ENCODE results near the gene ALK.

Gene ALK

GRCh38 chr2:29892585-29893259, 28.7 kb downstream of the ALK start:
- Histone ChIP-seq H3K4me3 (ENCODE audit: low read depth in 1 of 2, low read length in 2 of 2) (no peak overlapping the region), H4K20me1 (ENCODE audit: insufficient read depth, low read length) (no peaks in the 10 kb centered on the region), H3K36me3 (ENCODE audit: insufficient read depth, low read length) (no peaks in the 10 kb centered on the region), H3K79me2 (ENCODE audit: insufficient read depth, low read length) (no peaks in the 10 kb centered on the region), H3K4me1 (ENCODE audit: insufficient read depth, low read length) (no peaks in the 10 kb centered on the region), H3K4me2 (ENCODE audit: insufficient read depth, low read length) (no peak overlapping the region), H3K27me3 (ENCODE audit: insufficient read depth, low read length, poor library complexity) (peaks cover 5% of the 10 kb centered on the region), H3K9me3 (ENCODE audit: insufficient read depth, low read length, severe bottlenecking) (no peaks in the 10 kb centered on the region), H2AFZ (ENCODE audit: low read depth, low read length) (no peak overlapping the region), H3K27ac (ENCODE audit: low read length) (no peak overlapping the region), H3K9ac (ENCODE audit: low read depth, low read length) (no peak overlapping the region)
- no peak for DNase-seq
- no peak for ATAC-seq (ENCODE audit: insufficient read depth, low read depth)
- TF ChIP-seq EZH2 (IDR thresholded peaks at IDR 0.05; ENCODE audit: borderline replicate concordance, low read depth, low read length, severe bottlenecking) (no peak), CTCF (IDR thresholded peaks at IDR 0.05; ENCODE audit: borderline replicate concordance, extremely low read depth, low read length, poor library complexity, severe bottlenecking) (no peak)

DNA sequence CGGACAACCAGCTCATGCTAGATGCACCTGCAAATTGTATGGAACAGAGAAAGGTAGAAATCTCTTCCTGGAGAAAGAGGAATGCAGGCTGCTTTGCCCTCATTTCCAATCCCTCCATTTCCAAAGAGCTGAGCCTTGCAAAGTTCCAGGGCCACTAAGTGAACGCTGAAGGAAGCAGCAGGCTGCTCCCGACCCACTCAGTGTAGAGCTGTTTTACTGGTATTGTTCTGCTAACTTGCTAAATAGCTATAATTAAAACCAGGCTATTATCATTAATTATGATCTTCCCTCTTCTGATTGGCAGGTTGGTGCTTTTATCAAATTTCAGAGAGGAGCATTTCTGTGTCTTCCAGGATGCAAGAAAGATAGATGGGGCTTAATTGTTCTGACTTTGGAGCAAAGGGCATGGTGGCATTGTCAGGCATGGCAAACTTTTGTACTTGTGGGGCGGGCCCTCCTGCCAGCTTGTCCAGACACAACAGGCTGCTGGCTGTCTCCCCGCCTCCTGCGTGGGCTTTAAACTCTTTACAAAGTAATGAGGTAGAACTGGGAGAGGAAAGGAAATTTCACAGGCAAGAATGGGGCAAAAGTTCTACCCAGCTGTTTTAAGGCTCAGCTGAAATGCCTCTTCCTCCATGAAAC, 40.2 kb downstream of the ALK start:
- Histone ChIP-seq H3K4me1 (ENCODE audit: insufficient read depth, low read length) (no peaks in the 10 kb centered on the region), H3K9ac (ENCODE audit: low read depth, low read length) (no peak overlapping the region), H2AFZ (ENCODE audit: low read depth, low read length) (no peak overlapping the region), H3K36me3 (ENCODE audit: insufficient read depth, low read length) (no peaks in the 10 kb centered on the region), H3K9me3 (ENCODE audit: insufficient read depth, low read length, severe bottlenecking) (no peaks in the 10 kb centered on the region), H4K20me1 (ENCODE audit: insufficient read depth, low read length) (no peaks in the 10 kb centered on the region), H3K4me2 (ENCODE audit: insufficient read depth, low read length) (no peak overlapping the region), H3K4me3 (ENCODE audit: low read depth in 1 of 2, low read length in 2 of 2) (no peak overlapping the region), H3K27me3 (ENCODE audit: insufficient read depth, low read length, poor library complexity) (peaks cover 4% of the 10 kb centered on the region), H3K79me2 (ENCODE audit: insufficient read depth, low read length) (no peaks in the 10 kb centered on the region), H3K27ac (ENCODE audit: low read length) (no peak overlapping the region)
- no peak for DNase-seq
- TF ChIP-seq CTCF (IDR thresholded peaks at IDR 0.05; ENCODE audit: borderline replicate concordance, extremely low read depth, low read length, poor library complexity, severe bottlenecking) (no peak), EZH2 (IDR thresholded peaks at IDR 0.05; ENCODE audit: borderline replicate concordance, low read depth, low read length, severe bottlenecking) (no peak)
- no peak for ATAC-seq (ENCODE audit: insufficient read depth, low read depth)

- Histone ChIP-seq H3K4me2 (ENCODE audit: insufficient read depth, low read length) (no peak overlapping the region), H3K4me1 (ENCODE audit: insufficient read depth, low read length) (no peaks in the 10 kb centered on the region), H3K27me3 (ENCODE audit: insufficient read depth, low read length, poor library complexity) (peaks cover 4% of the 10 kb centered on the region), H3K4me3 (ENCODE audit: low read depth in 1 of 2, low read length in 2 of 2) (no peak overlapping the region), H3K9me3 (ENCODE audit: insufficient read depth, low read length, severe bottlenecking) (no peaks in the 10 kb centered on the region), H3K79me2 (ENCODE audit: insufficient read depth, low read length) (no peaks in the 10 kb centered on the region), H3K27ac (ENCODE audit: low read length) (no peak overlapping the region), H3K9ac (ENCODE audit: low read depth, low read length) (no peak overlapping the region), H3K36me3 (ENCODE audit: insufficient read depth, low read length) (no peaks in the 10 kb centered on the region), H2AFZ (ENCODE audit: low read depth, low read length) (no peak overlapping the region), H4K20me1 (ENCODE audit: insufficient read depth, low read length) (no peaks in the 10 kb centered on the region)
- TF ChIP-seq CTCF (IDR thresholded peaks at IDR 0.05; ENCODE audit: borderline replicate concordance, extremely low read depth, low read length, poor library complexity, severe bottlenecking): no peak
- TF ChIP-seq EZH2 (IDR thresholded peaks at IDR 0.05; ENCODE audit: borderline replicate concordance, low read depth, low read length, severe bottlenecking): no peak
- DNase-seq (no peak), ATAC-seq (ENCODE audit: insufficient read depth, low read depth) (no peak)
Measured at GRCh38 chr2:29880084-29880483, 41.3 kb downstream of the ALK start.

Data from DND-41 (cell line).